WTC11 (cell line): ENCODE results near the gene ITK. TPM values are rescaled to one million over a fixed set of nuclear protein-coding genes. Genes with fewer than 3 reads are reported as not detected.

Experiments used
- ATAC-seq: fragments of 200-7000 bp; cut with Tn5 transposase; 2 replicates; pipeline ENCODE4 v1.10.0; 2021; ENCODE audit warnings: mild to moderate bottlenecking, moderate library complexity
- CTCF ChIA-PET: fragments of 300-600 bp; sonication (Branson Sonifier 250); formaldehyde crosslinking; loops from one replicate; lab custom pipeline; 2021; ENCODE audit warnings: antibody characterized with exemption; lab: Charles Lee
- POLR2A ChIA-PET: fragments of 350-600 bp; sonication (Branson Sonifier 250); formaldehyde crosslinking; loops from one replicate; lab custom pipeline; 2021; ENCODE audit warnings: antibody characterized with exemption; lab: Charles Lee
- DNase-seq: peaks from one replicate; pipeline ENCODE4 v3.0.0; 2021; ENCODE audit warnings: low spot score
- H3K27ac Mint-ChIP-seq: 2 replicates; pipeline ENCODE4 v1.8.0; 2021; ENCODE audit warnings: mixed read lengths
- H3K27me3 Mint-ChIP-seq: 2 replicates; pipeline ENCODE4 v1.8.0; 2021; ENCODE audit warnings: low read depth, mild to moderate bottlenecking, moderate library complexity, mixed read lengths
- H3K36me3 Mint-ChIP-seq: 2 replicates; pipeline ENCODE4 v1.8.0; 2021; ENCODE audit warnings: mixed read lengths
- H3K4me1 Mint-ChIP-seq: 2 replicates; pipeline ENCODE4 v1.8.0; 2022; ENCODE audit warnings: mixed read lengths
- H3K4me3 Mint-ChIP-seq: 2 replicates; pipeline ENCODE4 v1.8.0; 2021; ENCODE audit warnings: mild to moderate bottlenecking, moderate library complexity, mixed read lengths
- H3K9me3 Mint-ChIP-seq: 2 replicates; pipeline ENCODE4 v1.8.0; 2021; ENCODE audit warnings: mixed read lengths
- E2F4 ChIP-seq: sonication (generic); formaldehyde crosslinking; IDR thresholded peaks from 2 replicates; pipeline ENCODE4 v1.8.1; 2022; ENCODE audit warnings: low read depth, mild to moderate bottlenecking, moderate library complexity, missing genetic modification reagents, borderline replicate concordance
- FOXJ3 ChIP-seq: sonication (generic); formaldehyde crosslinking; IDR thresholded peaks from 2 replicates; pipeline ENCODE4 v1.9.0; 2021; ENCODE audit warnings: missing genetic modification reagents, mild to moderate bottlenecking, borderline replicate concordance
- FOXP1 ChIP-seq: sonication (generic); formaldehyde crosslinking; IDR thresholded peaks from 2 replicates; pipeline ENCODE4 v1.8.0; 2022; ENCODE audit warnings: missing genetic modification reagents, mild to moderate bottlenecking, moderate library complexity, borderline replicate concordance
- GRHL2 ChIP-seq: fragments of 250-450 bp; sonication (Bioruptor Pico); IDR thresholded peaks from 2 replicates; pipeline ENCODE4 v1.8.0; 2022; ENCODE audit warnings: mild to moderate bottlenecking, moderate library complexity; ENCODE audit not compliant: insufficient replicate concordance, severe bottlenecking
- IRF2 ChIP-seq: sonication (generic); formaldehyde crosslinking; IDR thresholded peaks from 2 replicates; pipeline ENCODE4 v1.8.0; 2022; ENCODE audit warnings: low read depth, missing genetic modification reagents, borderline replicate concordance
- NFYB ChIP-seq: sonication (generic); formaldehyde crosslinking; conservative IDR thresholded peaks from 2 replicates; pipeline ENCODE4 v1.8.0; 2022; ENCODE audit warnings: low read depth, missing genetic modification reagents
- NR3C1 ChIP-seq: sonication (generic); formaldehyde crosslinking; conservative IDR thresholded peaks from 2 replicates; pipeline ENCODE4 v1.8.1; 2023; ENCODE audit warnings: low read depth, mild to moderate bottlenecking, missing genetic modification reagents
- PRRX2 ChIP-seq: fragments of 250-450 bp; sonication (Bioruptor Pico); IDR thresholded peaks from 2 replicates; pipeline ENCODE4 v1.8.0; 2021; ENCODE audit warnings: mild to moderate bottlenecking
- RELA ChIP-seq: sonication (generic); formaldehyde crosslinking; IDR thresholded peaks from 2 replicates; pipeline ENCODE4 v1.8.1; 2022; ENCODE audit warnings: missing genetic modification reagents, mild to moderate bottlenecking, borderline replicate concordance
- SMAD3 ChIP-seq: sonication (generic); formaldehyde crosslinking; IDR thresholded peaks from 2 replicates; pipeline ENCODE4 v1.8.0; 2022; ENCODE audit warnings: missing genetic modification reagents, mild to moderate bottlenecking, borderline replicate concordance
- SOX15 ChIP-seq: fragments of 250-450 bp; sonication (Bioruptor Pico); IDR thresholded peaks from 2 replicates; pipeline ENCODE4 v1.9.0; 2021; ENCODE audit warnings: mild to moderate bottlenecking
- TCF7 ChIP-seq: sonication (generic); formaldehyde crosslinking; IDR thresholded peaks from 2 replicates; pipeline ENCODE4 v1.8.0; 2022; ENCODE audit warnings: mild to moderate bottlenecking, low read depth, missing genetic modification reagents, moderate library complexity
- USF2 ChIP-seq: sonication (generic); formaldehyde crosslinking; IDR thresholded peaks from 2 replicates; pipeline ENCODE4 v1.8.1; 2023; ENCODE audit warnings: mild to moderate bottlenecking, missing genetic modification reagents, moderate library complexity
- ZNF232 ChIP-seq: sonication (generic); formaldehyde crosslinking; IDR thresholded peaks from 2 replicates; pipeline ENCODE4 v1.8.0; 2022; ENCODE audit warnings: mild to moderate bottlenecking, missing genetic modification reagents
- ZNF512 ChIP-seq: sonication (generic); formaldehyde crosslinking; IDR thresholded peaks from 2 replicates; pipeline ENCODE4 v1.8.1; 2022; ENCODE audit warnings: missing genetic modification reagents, borderline replicate concordance
- ZSCAN18 ChIP-seq: fragments of 250-450 bp; sonication (Bioruptor Pico); IDR thresholded peaks from 2 replicates; pipeline ENCODE4 v2.1.2; 2022; ENCODE audit warnings: mild to moderate bottlenecking, moderate library complexity
- total RNA-seq: library from RNA; stranded (reverse); gene quantifications from 3 replicates; pipeline ENCODE4 v1.2.3, GENCODE V29; 2021

The ITK gene
- total RNA-seq, 1 experiment from 2014 or later = 0.52 TPM

- no peak for TF ChIP-seq FOXP1 (CRISPR knock-in tag)
- no peak for TF ChIP-seq NR3C1
- TF ChIP-seq ZNF512 (CRISPR knock-in tag) = no peak
- TF ChIP-seq, all 79 proteins: peak for 0
Measured at GRCh38 chr5:157285310-157286035, 104.8 kb downstream of the ITK start (continued).

- Mint-ChIP-seq H3K27me3 (no peaks in the 10 kb centered on the region), H3K9me3 (no peaks in the 10 kb centered on the region), H3K4me3 (no peak overlapping the region), H3K27ac (no peak overlapping the region), H3K36me3 (peaks cover 28% of the 10 kb centered on the region), H3K4me1 (peaks cover 4% of the 10 kb centered on the region; the same call in 1 of the 2 replicates)
- CTCF ChIA-PET = interaction anchor here (1.1 to 3.3 kb wide), 2 partner anchors 9 to 17 kb away, joined by 3 to 21 read pairs; no protein-coding TSS in a partner anchor
- POLR2A ChIA-PET = no interaction called here
- ATAC-seq = no peak
- DNase-seq = no peak
- TF ChIP-seq ZNF232 (CRISPR knock-in tag) = no peak
Measured at GRCh38 chr5:157286761-157287211, 106.1 kb downstream of the ITK start.

GRCh38 chr5:157288405-157289163, 107.9 kb downstream of the ITK start:
- Mint-ChIP-seq H3K27me3 (no peaks in the 10 kb centered on the region), H3K4me3 (no peak overlapping the region), H3K27ac (no peak overlapping the region), H3K9me3 (no peaks in the 10 kb centered on the region), H3K36me3 (peaks cover 28% of the 10 kb centered on the region), H3K4me1 (no peaks in the 10 kb centered on the region)
- ChIA-PET POLR2A (no interaction called here), CTCF (no interaction called here)
- TF ChIP-seq TCF7 (CRISPR knock-in tag) (no peak), E2F4 (CRISPR knock-in tag) (no peak), SMAD3 (CRISPR knock-in tag) (no peak), GRHL2 (CRISPR knock-in tag) (no peak)
- ATAC-seq = no peak
- DNase-seq = no peak

GRCh38 chr5:157289164-157289819, 108.7 kb downstream of the ITK start:
- POLR2A ChIA-PET = no interaction called here
- peaks cover 28% of the 10 kb centered on the region for H3K36me3 Mint-ChIP-seq
- TF ChIP-seq ZNF512 (CRISPR knock-in tag) (no peak), E2F4 (CRISPR knock-in tag) (no peak), GRHL2 (CRISPR knock-in tag) (no peak), USF2 (CRISPR knock-in tag) (no peak), NFYB (CRISPR knock-in tag) (no peak), FOXJ3 (no peak), ZSCAN18 (CRISPR knock-in tag) (no peak), RELA (no peak), SOX15 (CRISPR knock-in tag) (no peak), PRRX2 (CRISPR knock-in tag) (no peak), FOXP1 (CRISPR knock-in tag) (no peak), IRF2 (no peak)

More at GRCh38 chr5:157289164-157289819, 108.7 kb downstream of the ITK start:
- Mint-ChIP-seq H3K27me3 (no peaks in the 10 kb centered on the region), H3K4me1 (no peaks in the 10 kb centered on the region), H3K27ac (no peak overlapping the region), H3K4me3 (no peak overlapping the region), H3K9me3 (no peaks in the 10 kb centered on the region)
- DNase-seq (no peak), ATAC-seq (no peak)
- CTCF ChIA-PET = no interaction called here
